Glutamatergic neuron (in vitro differentiated cells): ENCODE results near the gene TIRAP. TPM values are rescaled to one million over a fixed set of nuclear protein-coding genes. Genes with fewer than 3 reads are reported as not detected.
"Not testable (repeated sequence)": the region's sequence is repeated elsewhere in the genome, so short reads cannot be mapped to it uniquely, and the experiment has no call there.

Experiments
- DNase-seq: peaks from one replicate; pipeline ENCODE4 v3.0.0; 2022
- H3K27ac Mint-ChIP-seq: one replicate; pipeline ENCODE4 v1.8.0; 2020; ENCODE audit warnings: mild to moderate bottlenecking, mixed read lengths, inconsistent platforms; ENCODE audit not compliant: unreplicated experiment
- H3K27me3 Mint-ChIP-seq: one replicate; pipeline ENCODE4 v1.8.0; 2020; ENCODE audit warnings: mild to moderate bottlenecking, moderate library complexity, mixed read lengths, inconsistent platforms; ENCODE audit not compliant: unreplicated experiment
- H3K36me3 Mint-ChIP-seq: one replicate; pipeline ENCODE4 v1.8.0; 2020; ENCODE audit warnings: mild to moderate bottlenecking, mixed read lengths, inconsistent platforms; ENCODE audit not compliant: unreplicated experiment
- H3K4me1 Mint-ChIP-seq: one replicate; pipeline ENCODE4 v1.8.0; 2020; ENCODE audit warnings: mild to moderate bottlenecking, low read depth, mixed read lengths, inconsistent platforms; ENCODE audit not compliant: unreplicated experiment
- H3K4me3 Mint-ChIP-seq: one replicate; pipeline ENCODE4 v1.8.0; 2020; ENCODE audit warnings: mild to moderate bottlenecking, mixed read lengths, inconsistent platforms; ENCODE audit not compliant: unreplicated experiment
- H3K9me3 Mint-ChIP-seq: one replicate; pipeline ENCODE4 v1.8.0; 2020; ENCODE audit warnings: mild to moderate bottlenecking, moderate library complexity, mixed read lengths, inconsistent platforms; ENCODE audit not compliant: unreplicated experiment
- CTCF ChIP-seq: fragments of 200-600 bp; sonication (generic); IDR thresholded peaks from one replicate; pipeline ENCODE4 v1.5.0; 2021; ENCODE audit not compliant: partially characterized antibody, unreplicated experiment
- total RNA-seq: library from RNA; stranded (reverse); fragmentation: NEBNext Ultra II Directional; extraction: Animal tissue kit (Norgen Biotek cat#: 25700); gene quantifications from one replicate; pipeline ENCODE4 v1.2.1, GENCODE V29; 2021; ENCODE audit not compliant: unreplicated experiment

Gene TIRAP
- total RNA-seq, 1 donor from 2014 or later: 8.2 TPM

- Mint-ChIP-seq H3K27ac (peak overlapping the region; percentile 76), H3K9me3 (peaks cover 3% of the 10 kb centered on the region), H3K4me3 (peak overlapping the region; percentile 77), H3K4me1 (peaks cover 32% of the 10 kb centered on the region), H3K36me3 (peaks cover 4% of the 10 kb centered on the region), H3K27me3 (no peaks in the 10 kb centered on the region)
- peak; percentile 62 for DNase-seq
- peak; percentile 65 for TF ChIP-seq CTCF
Observed at GRCh38 chr11:126307706-126308105, 24.8 kb downstream of the TIRAP start.

- peaks cover 4% of the 10 kb centered on the region for H3K36me3 Mint-ChIP-seq
- no peak overlapping the region for H3K27ac Mint-ChIP-seq
- H3K4me3 Mint-ChIP-seq: no peak overlapping the region
- H3K9me3 Mint-ChIP-seq: peaks cover 3% of the 10 kb centered on the region
- no peak for TF ChIP-seq CTCF
- H3K4me1 Mint-ChIP-seq: peaks cover 29% of the 10 kb centered on the region
- DNase-seq: no peak
- H3K27me3 Mint-ChIP-seq: no peaks in the 10 kb centered on the region
Observed at GRCh38 chr11:126308271-126308671, 25.4 kb downstream of the TIRAP start.

GRCh38 chr11:126308771-126309170 lies 25.9 kb downstream of the TIRAP start:
- peaks cover 27% of the 10 kb centered on the region for H3K4me1 Mint-ChIP-seq
- H3K27me3 Mint-ChIP-seq, H3K4me3 Mint-ChIP-seq, H3K27ac Mint-ChIP-seq, H3K9me3 Mint-ChIP-seq, DNase-seq, H3K36me3 Mint-ChIP-seq: not testable (repeated sequence)

GRCh38 chr11:126310200-126310991 lies 27.5 kb downstream of the TIRAP start:
- H3K4me3 Mint-ChIP-seq: no peak overlapping the region
- H3K9me3 Mint-ChIP-seq: no peaks in the 10 kb centered on the region
- peaks cover 4% of the 10 kb centered on the region for H3K36me3 Mint-ChIP-seq
- peaks cover 23% of the 10 kb centered on the region for H3K4me1 Mint-ChIP-seq
- TF ChIP-seq CTCF: peak; percentile 81
- DNase-seq: peak; percentile 88
- H3K27me3 Mint-ChIP-seq: no peaks in the 10 kb centered on the region
- H3K27ac Mint-ChIP-seq: no peak overlapping the region

- Mint-ChIP-seq H3K4me3 (no peak overlapping the region), H3K36me3 (peaks cover 4% of the 10 kb centered on the region), H3K27ac (no peak overlapping the region), H3K27me3 (no peaks in the 10 kb centered on the region), H3K4me1 (peaks cover 23% of the 10 kb centered on the region), H3K9me3 (no peaks in the 10 kb centered on the region)
- DNase-seq: no peak
- no peak for TF ChIP-seq CTCF
Observed at GRCh38 chr11:126310992-126311310, 28.1 kb downstream of the TIRAP start.
